Transverse colon (tissue), 3 donors: ENCODE measurements around the gene GCLC.

ENCODE experiments used
- POLR2A ChIP-seq: fragments of 450-650 bp; IDR thresholded peaks from one replicate; pipeline ENCODE4 v1.6.1; 2016; ENCODE audit warnings: antibody characterized with exemption, mild to moderate bottlenecking, moderate library complexity
- TF ChIP-seq, protein P1 (sequence below), 5 experiments: fragments of 200-600 bp in 3 of 5; fragments of 450-650 bp in 2 of 5; sonication (generic) in 3 of 5; IDR thresholded peaks; 1 replicate in 2 of 5; 2 replicates in 3 of 5; pipeline ENCODE4 v1.5.1; 2016 to 2017; ENCODE audit warnings: antibody characterized with exemption in 5 of 5, inconsistent platforms in 3 of 5, mild to moderate bottlenecking in 2 of 5, moderate library complexity in 1 of 5

DNA sequence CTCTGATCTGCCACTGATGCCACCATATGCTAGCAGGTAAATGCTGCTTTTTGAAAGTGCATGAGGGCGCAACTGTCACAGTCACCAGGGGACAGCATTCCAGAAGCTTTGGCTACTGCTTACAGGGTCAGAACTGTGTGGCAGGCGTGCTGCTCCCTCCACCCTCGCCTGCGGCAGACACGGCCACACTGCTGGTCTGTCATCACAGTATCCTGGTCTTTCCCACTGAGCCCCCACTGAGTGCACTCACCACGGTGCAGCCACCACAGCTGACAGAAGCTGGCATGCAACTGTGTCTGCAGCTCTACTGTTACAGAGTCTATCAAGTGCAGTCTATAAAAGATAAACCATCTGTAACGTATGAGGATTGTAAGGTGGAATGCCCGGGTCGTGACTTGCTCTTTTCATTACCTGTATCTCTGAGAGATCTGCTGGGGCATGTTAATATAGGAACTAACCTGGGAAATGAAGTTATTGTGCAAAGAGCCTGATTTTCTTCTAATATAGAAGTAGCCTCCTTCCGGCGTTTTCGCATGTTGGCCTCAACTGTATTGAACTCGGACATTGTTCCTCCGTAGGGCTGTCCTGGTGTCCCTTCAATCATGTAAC lies 24.5 kb downstream of the GCLC start:
- TF ChIP-seq, protein P1, sequence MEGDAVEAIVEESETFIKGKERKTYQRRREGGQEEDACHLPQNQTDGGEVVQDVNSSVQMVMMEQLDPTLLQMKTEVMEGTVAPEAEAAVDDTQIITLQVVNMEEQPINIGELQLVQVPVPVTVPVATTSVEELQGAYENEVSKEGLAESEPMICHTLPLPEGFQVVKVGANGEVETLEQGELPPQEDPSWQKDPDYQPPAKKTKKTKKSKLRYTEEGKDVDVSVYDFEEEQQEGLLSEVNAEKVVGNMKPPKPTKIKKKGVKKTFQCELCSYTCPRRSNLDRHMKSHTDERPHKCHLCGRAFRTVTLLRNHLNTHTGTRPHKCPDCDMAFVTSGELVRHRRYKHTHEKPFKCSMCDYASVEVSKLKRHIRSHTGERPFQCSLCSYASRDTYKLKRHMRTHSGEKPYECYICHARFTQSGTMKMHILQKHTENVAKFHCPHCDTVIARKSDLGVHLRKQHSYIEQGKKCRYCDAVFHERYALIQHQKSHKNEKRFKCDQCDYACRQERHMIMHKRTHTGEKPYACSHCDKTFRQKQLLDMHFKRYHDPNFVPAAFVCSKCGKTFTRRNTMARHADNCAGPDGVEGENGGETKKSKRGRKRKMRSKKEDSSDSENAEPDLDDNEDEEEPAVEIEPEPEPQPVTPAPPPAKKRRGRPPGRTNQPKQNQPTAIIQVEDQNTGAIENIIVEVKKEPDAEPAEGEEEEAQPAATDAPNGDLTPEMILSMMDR (IDR thresholded peaks at IDR 0.05), result no peak
- no peak for TF ChIP-seq POLR2A
